Tibial artery (tissue), 4 donors: ENCODE results near the gene MTERF2.

Experiments used
- DNase-seq, 2 donors: peaks; one replicate each; pipeline ENCODE4 v3.0.0-alpha.2; 2019
- H3K27ac ChIP-seq, 2 donors: fragments of 200-600 bp; sonication (generic) in 1 of 2; 1 replicate in 1 of 2; 2 replicates in 1 of 2; pipeline ENCODE4 v1.5.1; 2018 to 2019; ENCODE audit warnings: mild to moderate bottlenecking in 1 of 2
- H3K27me3 ChIP-seq, 2 donors: fragments of 200-600 bp; sonication (generic) in 1 of 2; one replicate each; pipeline versions ENCODE4 v1.5.1 to v1.6.0; 2016 to 2019
- H3K36me3 ChIP-seq, 3 donors: fragments of 200-600 bp; sonication (generic) in 2 of 3; one replicate each; pipeline ENCODE4 v1.5.1; 2016 to 2019; ENCODE audit warnings: mild to moderate bottlenecking in 2 of 3
- H3K4me1 ChIP-seq, 4 donors: fragments of 200-600 bp; sonication (generic) in 2 of 4; 1 replicate in 3 of 4; 2 replicates in 1 of 4; pipeline ENCODE4 v1.5.1; 2016 to 2019
- H3K4me3 ChIP-seq, 2 donors: fragments of 200-600 bp; sonication (generic) in 1 of 2; 1 replicate in 1 of 2; 2 replicates in 1 of 2; pipeline ENCODE4 v1.5.1; 2018 to 2019; ENCODE audit warnings: mild to moderate bottlenecking in 2 of 2
- H3K9me3 ChIP-seq, 3 donors: fragments of 200-600 bp; sonication (generic) in 1 of 3; one replicate each; pipeline ENCODE4 v1.5.1; 2016 to 2019
- intact Hi-C: fragments of 100-400 bp; cut with DNase I; formaldehyde crosslinking; loops from one replicate; pipeline ENCODE4 v1.15.0; 2023; ENCODE audit warnings: low total_unique reads
- TF ChIP-seq, protein P1 (sequence below), 2 experiments: fragments of 200-600 bp in 1 of 2; fragments of 450-650 bp in 1 of 2; IDR thresholded peaks; one replicate each; pipeline ENCODE4 v1.5.1; 2017 to 2019; ENCODE audit warnings: antibody characterized with exemption in 2 of 2, mild to moderate bottlenecking in 1 of 2, moderate library complexity in 1 of 2

Gene MTERF2

DNA sequence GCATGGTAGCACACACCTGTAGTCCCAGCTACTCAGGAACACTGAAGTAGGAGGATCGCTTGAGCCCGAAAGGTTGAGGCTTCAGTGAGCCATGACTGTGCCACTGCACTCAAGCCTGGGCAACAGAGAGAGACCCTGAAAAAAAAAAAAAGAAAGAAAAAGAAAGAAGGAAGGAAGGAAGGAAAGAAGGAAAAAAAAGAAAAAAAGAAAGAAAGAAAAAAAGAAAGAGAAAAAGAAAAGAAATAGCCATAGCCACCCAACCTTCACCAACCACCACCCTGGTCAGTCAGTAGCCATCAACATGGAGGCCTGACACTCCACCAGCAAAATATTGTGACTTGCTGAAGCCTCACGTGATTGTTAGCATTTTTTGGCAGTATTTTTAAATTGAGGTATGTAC, 52.7 kb downstream of the MTERF2 start:
- no peak overlapping the region for H3K4me3 ChIP-seq
- H3K27ac ChIP-seq = no peak overlapping the region
- intact Hi-C loops = no loop called here
- H3K36me3 ChIP-seq = no peaks in the 10 kb centered on the region
- H3K9me3 ChIP-seq = no peaks in the 10 kb centered on the region
- H3K4me1 ChIP-seq = no peaks in the 10 kb centered on the region
- TF ChIP-seq, protein P1, sequence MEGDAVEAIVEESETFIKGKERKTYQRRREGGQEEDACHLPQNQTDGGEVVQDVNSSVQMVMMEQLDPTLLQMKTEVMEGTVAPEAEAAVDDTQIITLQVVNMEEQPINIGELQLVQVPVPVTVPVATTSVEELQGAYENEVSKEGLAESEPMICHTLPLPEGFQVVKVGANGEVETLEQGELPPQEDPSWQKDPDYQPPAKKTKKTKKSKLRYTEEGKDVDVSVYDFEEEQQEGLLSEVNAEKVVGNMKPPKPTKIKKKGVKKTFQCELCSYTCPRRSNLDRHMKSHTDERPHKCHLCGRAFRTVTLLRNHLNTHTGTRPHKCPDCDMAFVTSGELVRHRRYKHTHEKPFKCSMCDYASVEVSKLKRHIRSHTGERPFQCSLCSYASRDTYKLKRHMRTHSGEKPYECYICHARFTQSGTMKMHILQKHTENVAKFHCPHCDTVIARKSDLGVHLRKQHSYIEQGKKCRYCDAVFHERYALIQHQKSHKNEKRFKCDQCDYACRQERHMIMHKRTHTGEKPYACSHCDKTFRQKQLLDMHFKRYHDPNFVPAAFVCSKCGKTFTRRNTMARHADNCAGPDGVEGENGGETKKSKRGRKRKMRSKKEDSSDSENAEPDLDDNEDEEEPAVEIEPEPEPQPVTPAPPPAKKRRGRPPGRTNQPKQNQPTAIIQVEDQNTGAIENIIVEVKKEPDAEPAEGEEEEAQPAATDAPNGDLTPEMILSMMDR (IDR thresholded peaks at IDR 0.05) = no peak
- no peak for DNase-seq
- H3K27me3 ChIP-seq = no peaks in the 10 kb centered on the region
